ENCODE results near the gene OR10H5.

- TF ChIP-seq POLR2A (IDR thresholded peaks at IDR 0.05; ENCODE audit: low read length) (no peak), FOXS1 (CRISPR knock-in tag; IDR thresholded peaks at IDR 0.05) (no peak), JUN (IDR thresholded peaks at IDR 0.05) (no peak), HDAC2 (IDR thresholded peaks at IDR 0.05) (no peak)
- TF ChIP-seq, protein P1, sequence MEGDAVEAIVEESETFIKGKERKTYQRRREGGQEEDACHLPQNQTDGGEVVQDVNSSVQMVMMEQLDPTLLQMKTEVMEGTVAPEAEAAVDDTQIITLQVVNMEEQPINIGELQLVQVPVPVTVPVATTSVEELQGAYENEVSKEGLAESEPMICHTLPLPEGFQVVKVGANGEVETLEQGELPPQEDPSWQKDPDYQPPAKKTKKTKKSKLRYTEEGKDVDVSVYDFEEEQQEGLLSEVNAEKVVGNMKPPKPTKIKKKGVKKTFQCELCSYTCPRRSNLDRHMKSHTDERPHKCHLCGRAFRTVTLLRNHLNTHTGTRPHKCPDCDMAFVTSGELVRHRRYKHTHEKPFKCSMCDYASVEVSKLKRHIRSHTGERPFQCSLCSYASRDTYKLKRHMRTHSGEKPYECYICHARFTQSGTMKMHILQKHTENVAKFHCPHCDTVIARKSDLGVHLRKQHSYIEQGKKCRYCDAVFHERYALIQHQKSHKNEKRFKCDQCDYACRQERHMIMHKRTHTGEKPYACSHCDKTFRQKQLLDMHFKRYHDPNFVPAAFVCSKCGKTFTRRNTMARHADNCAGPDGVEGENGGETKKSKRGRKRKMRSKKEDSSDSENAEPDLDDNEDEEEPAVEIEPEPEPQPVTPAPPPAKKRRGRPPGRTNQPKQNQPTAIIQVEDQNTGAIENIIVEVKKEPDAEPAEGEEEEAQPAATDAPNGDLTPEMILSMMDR (IDR thresholded peaks at IDR 0.05) = no peak
These were observed 39.2 kb upstream of the OR10H5 start for GRCh38 chr19:15748239-15748638.
